Peyer's patch (tissue), 4 donors: Measurements from ENCODE around the gene EFNA1.

Source experiments
- CTCF ChIP-seq, 6 experiments: fragments of 450-650 bp in 4 of 6; fragments of 200-600 bp in 2 of 6; sonication (generic) in 1 of 6; IDR thresholded peaks; one replicate each; pipeline ENCODE4 v1.5.1; 2017 to 2019; ENCODE audit warnings: antibody characterized with exemption in 6 of 6, mild to moderate bottlenecking in 3 of 6, moderate library complexity in 1 of 6
- POLR2A ChIP-seq, 2 donors: fragments of 450-650 bp; IDR thresholded peaks; one replicate each; pipeline ENCODE4 v1.5.1; 2017; ENCODE audit warnings: antibody characterized with exemption in 2 of 2, mild to moderate bottlenecking in 2 of 2, moderate library complexity in 2 of 2

- TF ChIP-seq CTCF (IDR thresholded peaks at IDR 0.05) (no peak), POLR2A (IDR thresholded peaks at IDR 0.05) (no peak)
Observed at GRCh38 chr1:155166471-155167165, 38.9 kb downstream of the EFNA1 start.
